NCI-H128 (cell line): ENCODE data around the gene CYFIP1.
"Not testable (repeated sequence)": the region's sequence is repeated elsewhere in the genome, so short reads cannot be mapped to it uniquely, and the experiment has no call there.

Experiments
- DNase-seq: peaks from one replicate; lab custom pipeline; 2025; ENCODE audit not compliant: unreplicated experiment; lab: John Stamatoyannopoulos, UW

The CYFIP1 gene

GRCh38 chr15:22980189-22981050 lies at the start of gene CYFIP1:
Gene CYFIP1, minus strand, starts transcription at chr15:22980368. Its CDS starts 33,083 bp downstream, at chr15:22947285.
- no peak for DNase-seq

DNA sequence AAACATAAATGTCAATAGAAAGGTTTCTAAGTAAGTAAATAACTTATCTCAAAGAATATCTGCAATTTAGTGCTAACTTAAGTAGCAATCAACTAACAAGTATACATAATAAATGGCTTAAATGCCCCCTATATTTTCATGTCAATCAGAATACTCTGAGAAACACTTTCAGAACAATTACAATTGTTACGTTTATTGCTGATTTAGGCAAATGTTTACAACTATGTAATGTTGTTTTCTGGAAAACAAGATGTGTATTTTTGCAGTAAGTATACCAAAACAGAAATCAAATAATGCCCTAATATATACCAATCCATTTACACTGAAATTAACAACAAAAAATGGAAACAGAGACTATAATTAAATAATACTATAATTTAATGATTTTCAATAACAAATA lies 46.0 kb upstream of the CYFIP1 start:
- no peak for DNase-seq

DNA sequence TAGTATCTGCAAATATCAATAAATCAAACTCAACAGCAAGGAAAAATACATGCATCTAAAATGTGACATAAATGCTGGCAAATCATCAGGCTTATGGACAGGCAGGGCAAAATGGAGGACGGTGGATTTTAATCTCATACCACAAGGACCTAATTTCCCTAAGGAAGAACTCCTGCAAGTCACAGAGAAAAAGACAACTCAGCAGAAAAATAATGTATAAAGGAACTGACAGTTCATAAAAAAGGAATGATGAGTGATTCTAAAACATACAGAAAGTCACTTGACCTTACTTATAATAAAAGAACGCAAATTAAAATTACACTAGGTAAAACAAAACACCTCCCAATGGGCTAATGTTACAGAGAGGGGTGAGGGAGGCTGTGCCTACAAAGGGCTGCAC lies 42.0 kb upstream of the CYFIP1 start:
- DNase-seq, result no peak

DNA sequence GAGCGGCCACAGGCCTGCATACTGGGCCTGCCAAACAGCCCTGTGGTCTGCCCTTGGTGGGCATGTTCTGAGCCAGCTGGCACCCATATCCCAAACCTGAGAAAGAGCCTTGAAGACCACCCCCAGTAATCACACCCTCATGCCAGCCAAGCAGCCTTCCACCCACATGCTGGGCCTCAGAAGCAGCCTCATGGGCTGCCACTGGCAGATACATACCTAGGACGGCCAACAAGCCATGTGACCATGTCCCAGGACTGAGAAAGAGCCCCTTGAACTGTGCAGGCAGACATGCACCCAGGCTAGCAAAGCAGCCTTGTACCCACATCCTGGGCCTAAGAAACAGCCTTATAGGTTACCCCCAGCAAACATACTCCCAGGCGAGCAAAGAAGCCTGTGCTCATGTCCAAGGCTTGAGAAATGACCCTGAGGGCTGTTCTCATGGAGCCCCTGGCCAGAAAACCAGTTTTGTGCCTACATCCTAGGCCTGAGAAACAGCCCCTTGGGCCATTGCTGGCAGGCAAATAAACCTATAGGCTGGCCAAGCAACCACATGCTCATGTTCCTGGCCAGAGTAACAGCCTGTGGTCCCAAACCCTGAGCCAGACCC lies 34.3 kb upstream of the CYFIP1 start:
- no peak for DNase-seq

- no peak for DNase-seq
These were observed 33.5 kb upstream of the CYFIP1 start for GRCh38 chr15:23013681-23014080.

DNA sequence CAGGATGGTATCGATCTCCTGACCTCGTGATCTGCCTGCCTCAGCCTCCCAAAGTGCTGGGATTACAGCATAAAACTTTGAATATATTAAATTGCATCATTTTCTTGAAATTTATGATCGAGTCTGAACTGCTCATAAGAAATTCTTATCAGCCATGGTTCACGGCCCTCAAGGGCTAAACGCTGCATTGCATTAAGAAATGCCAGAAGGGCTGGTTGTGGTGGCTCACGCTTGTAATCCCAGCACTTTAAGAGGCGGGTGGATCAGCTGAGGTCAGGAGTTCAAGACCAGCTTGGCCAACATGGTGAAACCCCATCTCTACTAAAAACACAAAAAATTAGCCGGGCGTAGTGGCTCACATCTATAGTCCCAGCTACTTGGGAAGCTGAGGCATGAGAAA lies 32.4 kb upstream of the CYFIP1 start:
- not testable (repeated sequence) for DNase-seq

GRCh38 chr15:23003736-23004135 lies 23.6 kb upstream of the CYFIP1 start:
- no peak for DNase-seq

DNA sequence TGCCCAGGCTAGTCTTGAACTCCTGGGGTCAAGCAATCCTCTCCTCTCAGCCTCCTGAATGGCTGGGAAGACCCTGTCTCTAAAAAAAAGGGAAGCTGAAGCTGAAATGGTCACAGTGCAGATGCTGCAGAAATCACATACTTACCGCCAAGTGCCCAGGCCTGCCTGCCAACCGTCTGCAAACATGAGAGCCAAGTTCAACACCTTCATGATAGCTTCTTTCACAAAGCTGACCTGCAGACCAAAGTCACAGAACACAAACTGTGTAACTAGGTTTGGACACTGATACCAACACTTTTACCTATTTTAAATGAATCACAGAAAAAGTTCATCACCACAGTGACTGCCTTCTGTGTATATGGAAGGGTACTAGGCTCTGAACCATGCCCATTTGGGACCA lies 22.8 kb upstream of the CYFIP1 start:
- DNase-seq, result no peak

GRCh38 chr15:22995795-22996194 lies 15.6 kb upstream of the CYFIP1 start:
- no peak for DNase-seq

DNA sequence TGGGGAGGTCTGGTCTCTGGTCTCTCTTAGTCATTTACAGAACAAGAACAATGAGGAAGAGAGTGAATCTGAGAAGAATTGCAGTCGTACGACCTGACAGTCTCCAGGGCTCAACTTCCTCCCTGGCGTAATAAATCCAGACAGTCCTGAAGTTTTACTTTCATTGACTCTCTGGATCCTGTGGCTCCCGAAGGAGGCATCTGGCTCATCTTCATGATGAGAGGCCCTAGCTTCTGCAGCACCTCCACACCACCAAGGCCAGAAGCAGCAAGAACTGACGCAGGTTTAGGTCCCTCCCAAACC lies 11.8 kb upstream of the CYFIP1 start:
- DNase-seq, result no peak

DNA sequence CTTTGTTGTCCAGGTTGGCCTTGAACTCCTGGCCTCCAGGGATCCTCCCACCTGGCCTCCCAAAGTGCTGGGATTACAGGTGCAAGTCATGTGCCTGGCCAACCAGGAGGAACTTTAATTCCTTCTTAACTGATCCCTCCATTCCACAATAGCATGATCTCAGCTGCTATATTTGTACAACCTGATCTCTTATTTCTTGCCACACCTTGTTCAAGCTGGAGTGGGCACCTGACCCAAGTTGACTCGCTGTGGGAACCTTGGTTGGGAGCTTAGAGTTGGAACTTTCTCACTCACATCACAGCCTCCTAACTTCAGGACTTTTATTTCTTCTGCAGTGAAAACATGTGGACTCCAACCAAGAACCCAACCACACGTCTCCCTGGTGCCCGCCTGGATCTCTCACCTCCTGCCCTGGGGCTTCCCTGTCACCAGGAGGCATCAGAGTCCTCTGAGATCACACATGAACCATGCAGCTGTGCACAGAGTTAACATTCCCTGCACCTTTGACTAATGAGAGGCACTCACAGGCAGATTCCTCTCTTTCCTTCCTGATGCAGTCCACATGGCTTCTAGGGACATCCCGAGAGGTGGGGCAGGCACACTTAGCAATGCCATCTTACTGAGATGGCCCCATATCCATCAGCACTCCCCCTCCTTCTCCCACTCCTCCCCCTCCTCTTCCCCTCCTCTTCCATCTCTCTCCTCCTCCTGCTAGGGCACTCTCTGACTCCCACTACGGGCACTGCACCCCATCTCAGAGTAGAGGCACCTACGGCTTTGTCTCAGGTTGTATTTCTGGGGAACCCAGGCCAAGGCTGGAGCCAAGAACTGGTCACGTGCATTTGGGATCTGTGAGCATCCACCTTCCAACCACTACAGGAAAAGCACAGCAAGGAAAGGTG lies 9.7 kb upstream of the CYFIP1 start:
- DNase-seq, result no peak

DNA sequence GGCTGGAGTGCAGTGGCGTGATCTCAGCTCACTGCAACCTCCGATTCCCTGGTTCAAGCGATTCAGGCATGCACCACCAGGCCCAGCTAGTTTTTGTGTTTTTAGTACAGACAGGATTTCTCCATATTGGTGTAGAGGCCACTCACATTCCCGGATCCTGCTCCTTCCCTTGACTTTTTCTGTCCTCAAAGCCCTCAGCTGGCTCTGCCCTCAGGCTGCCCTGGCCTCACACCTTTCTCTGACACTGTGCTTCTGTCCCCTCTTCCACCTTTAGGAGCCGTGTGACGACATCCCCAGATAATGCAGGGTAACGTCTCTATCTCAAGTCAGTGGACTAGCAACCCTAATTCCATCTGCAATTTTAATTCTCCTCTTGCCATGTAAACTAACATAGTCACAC lies 8.6 kb upstream of the CYFIP1 start:
- DNase-seq, result no peak

- not testable (repeated sequence) for DNase-seq
These were observed 1.8 kb upstream of the CYFIP1 start for GRCh38 chr15:22981931-22982330.

- DNase-seq, result no peak
These were observed 1.1 kb upstream of the CYFIP1 start for GRCh38 chr15:22981051-22981840.

DNA sequence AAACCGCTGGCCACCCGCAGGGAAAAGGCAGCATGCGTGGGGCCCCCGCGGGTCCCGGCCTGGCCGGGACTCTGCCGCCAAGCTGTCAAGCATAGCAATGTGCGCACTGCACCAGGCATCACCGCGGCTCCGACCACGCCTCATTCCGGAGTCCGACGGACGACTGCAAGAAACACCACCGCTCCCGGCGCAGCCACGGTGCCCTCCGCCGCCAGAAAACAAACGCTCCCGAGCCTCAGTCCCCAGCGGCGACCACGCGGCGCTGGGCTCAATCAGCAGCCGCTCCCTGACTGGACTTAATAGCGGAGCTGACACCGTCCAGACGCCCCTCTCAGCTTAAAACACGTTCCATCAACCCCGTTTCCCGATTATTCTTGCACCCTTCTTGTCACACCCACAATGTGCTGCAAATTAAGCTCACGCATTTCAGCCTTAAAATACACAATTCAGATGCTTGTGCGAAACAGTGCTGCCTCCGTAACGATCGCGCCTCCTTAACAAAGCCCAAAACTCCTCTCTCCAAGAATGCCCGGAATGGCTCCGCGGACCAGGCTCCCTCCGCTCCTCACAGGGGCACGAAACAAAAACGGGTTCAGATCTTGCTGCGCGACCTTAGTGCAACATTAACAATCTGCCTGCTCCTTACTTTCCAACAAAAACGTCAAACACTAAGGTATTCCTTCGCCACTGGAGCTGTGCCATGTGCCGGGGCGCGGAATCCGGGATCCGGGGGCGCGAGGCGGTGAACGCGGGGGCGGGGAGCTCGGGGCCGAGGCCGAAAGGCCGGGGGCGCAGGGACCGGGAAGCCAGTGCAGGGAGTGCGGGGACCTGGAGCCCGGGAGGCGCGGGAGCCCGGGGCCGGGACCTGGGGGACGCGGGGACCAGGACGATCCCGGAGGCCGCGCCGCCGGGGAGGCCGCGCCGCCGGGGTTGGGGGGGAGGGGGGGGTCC lies 655 bp downstream of the CYFIP1 start:
- DNase-seq, result no peak

DNA sequence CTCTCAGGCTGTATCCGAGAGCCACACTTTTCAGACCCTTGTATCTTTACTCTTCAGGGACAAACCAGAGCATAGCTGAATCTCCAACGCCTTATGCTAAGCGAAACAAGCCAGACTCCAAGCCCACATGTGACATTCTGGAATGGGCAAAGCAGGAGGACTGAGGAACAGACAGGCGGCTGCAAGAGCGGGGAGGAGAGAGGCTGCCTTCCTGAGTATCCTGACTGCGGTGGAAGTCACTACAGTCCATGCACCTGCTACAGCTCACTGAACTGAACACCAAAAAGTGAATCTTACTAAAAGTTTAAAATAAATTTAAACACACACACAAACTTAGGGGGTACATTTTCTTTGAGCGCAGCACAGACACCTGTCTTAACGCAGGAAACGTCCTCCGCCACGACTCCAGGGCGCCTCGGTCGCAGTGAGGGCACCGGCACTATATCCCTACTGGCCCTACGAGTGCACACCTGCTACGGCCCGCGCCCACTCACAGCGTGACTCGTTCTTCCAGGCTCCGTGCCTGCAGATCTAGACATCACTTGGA lies 1.4 kb downstream of the CYFIP1 start:
- DNase-seq, result no peak

- no peak for DNase-seq
These were observed 5.4 kb downstream of the CYFIP1 start for GRCh38 chr15:22974745-22975144.

DNA sequence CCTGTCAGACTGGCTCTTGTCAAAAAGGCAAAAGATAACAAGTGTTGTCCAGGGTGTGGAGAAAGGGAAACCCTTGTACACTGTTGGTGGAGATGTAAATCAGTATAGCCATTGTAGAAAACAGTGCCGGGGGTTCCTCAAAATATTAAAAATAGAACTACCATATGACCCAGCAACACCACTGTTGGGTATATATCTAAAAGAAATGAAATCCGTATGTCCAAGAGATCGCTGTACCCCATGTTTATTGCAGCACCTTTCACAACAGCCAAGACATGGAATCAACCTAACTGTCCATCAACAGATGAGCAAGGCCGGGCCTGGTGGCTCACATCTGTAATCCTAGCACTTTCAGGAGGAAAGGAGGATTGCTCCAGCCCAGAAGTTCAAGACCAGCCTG lies 6.2 kb downstream of the CYFIP1 start:
- no peak for DNase-seq

- DNase-seq, result no peak
These were observed 6.9 kb downstream of the CYFIP1 start for GRCh38 chr15:22973286-22973685.

- no peak for DNase-seq
These were observed 10.7 kb downstream of the CYFIP1 start for GRCh38 chr15:22969489-22969888.
